ENCODE results near the gene EIF4EBP3.

DNA sequence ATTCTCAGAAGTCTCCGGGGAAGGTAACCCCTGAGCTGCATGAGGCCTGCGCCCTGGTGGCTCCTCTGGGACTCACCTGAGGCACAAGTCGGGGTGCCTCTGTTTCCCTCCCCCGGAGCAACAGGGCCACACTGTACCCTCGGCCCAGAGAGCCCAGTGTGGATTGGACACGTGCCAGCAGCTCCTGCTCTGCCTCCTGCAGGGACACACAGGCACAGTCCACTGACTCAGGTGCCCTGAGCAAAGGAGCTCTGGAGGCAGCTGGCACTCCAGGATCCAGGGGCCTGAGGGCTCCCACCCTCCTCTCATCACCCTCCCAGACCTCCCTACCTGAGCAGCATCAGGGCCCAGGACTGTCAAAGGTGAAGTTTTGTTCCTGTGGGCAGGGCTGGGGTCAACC is 46.7 kb downstream of the EIF4EBP3 start:
- TF ChIP-seq, protein P1, sequence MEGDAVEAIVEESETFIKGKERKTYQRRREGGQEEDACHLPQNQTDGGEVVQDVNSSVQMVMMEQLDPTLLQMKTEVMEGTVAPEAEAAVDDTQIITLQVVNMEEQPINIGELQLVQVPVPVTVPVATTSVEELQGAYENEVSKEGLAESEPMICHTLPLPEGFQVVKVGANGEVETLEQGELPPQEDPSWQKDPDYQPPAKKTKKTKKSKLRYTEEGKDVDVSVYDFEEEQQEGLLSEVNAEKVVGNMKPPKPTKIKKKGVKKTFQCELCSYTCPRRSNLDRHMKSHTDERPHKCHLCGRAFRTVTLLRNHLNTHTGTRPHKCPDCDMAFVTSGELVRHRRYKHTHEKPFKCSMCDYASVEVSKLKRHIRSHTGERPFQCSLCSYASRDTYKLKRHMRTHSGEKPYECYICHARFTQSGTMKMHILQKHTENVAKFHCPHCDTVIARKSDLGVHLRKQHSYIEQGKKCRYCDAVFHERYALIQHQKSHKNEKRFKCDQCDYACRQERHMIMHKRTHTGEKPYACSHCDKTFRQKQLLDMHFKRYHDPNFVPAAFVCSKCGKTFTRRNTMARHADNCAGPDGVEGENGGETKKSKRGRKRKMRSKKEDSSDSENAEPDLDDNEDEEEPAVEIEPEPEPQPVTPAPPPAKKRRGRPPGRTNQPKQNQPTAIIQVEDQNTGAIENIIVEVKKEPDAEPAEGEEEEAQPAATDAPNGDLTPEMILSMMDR (conservative IDR thresholded peaks at IDR 0.05; ENCODE audit: low read depth, low read length), result no peak
- no peak for TF ChIP-seq MAZ (IDR thresholded peaks at IDR 0.05; ENCODE audit: borderline replicate concordance, low read depth, low read length)
- no peak for TF ChIP-seq SMC3 (IDR thresholded peaks at IDR 0.05; ENCODE audit: low read depth, low read length)
- no peak for TF ChIP-seq BHLHE40 (IDR thresholded peaks at IDR 0.05; ENCODE audit: low read depth, low read length)
- no peak for TF ChIP-seq MXI1 (IDR thresholded peaks at IDR 0.05; ENCODE audit: borderline replicate concordance, low read depth, low read length)
- no peak for TF ChIP-seq RCOR1 (IDR thresholded peaks at IDR 0.05; ENCODE audit: insufficient replicate concordance, low read length)
- no peak for TF ChIP-seq FOS (IDR thresholded peaks at IDR 0.05; ENCODE audit: low read depth, low read length)
- no peak for TF ChIP-seq NFE2L2 (IDR thresholded peaks at IDR 0.05; ENCODE audit: low read depth, low read length)
- TF ChIP-seq MAFK (IDR thresholded peaks at IDR 0.05; ENCODE audit: low read depth, low read length), result no peak
- no peak for TF ChIP-seq POLR2A (IDR thresholded peaks at IDR 0.05; ENCODE audit: low read depth, low read length)
- TF ChIP-seq RAD21 (IDR thresholded peaks at IDR 0.05; ENCODE audit: low read length), result no peak
